ENCODE results near the gene DCTN5.

Gene DCTN5

DNA sequence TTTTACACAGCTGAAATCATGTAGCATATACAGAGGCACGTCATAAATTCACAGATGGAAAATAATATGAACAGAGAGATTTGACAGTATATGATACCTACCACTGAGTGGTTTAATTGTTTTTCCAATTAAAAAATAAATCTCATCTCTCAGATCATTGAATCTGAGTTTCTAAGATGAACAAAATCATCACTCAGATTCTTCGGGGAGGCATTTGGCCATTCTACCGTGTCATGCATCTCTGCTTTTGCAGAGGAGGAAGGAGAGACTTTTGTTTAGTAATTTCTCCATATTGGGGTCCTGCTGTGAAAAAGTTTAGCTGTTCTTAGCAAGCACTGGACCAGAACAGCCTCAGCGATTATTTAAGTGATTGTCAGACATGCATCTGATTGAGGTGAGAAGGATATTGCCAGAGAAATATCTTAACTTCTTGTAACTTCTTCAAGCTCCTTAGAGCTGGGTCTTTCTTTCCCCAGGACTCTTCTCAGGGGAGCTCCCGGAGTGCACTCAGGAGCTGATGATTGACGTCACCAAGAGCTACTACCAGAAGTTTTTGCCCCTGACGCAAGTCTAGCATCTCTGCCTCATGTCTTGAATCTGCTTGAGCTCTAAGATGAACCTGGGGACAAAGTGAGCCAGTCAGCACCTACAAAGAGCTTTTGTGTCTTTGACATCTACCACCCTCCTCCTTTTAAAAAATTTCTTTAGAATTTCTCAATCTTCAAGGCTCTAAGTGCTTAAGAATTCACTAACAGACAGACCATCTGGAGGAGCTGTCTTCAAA is 25.5 kb downstream of the DCTN5 start:
- FAIRE-seq = no peak

DNA sequence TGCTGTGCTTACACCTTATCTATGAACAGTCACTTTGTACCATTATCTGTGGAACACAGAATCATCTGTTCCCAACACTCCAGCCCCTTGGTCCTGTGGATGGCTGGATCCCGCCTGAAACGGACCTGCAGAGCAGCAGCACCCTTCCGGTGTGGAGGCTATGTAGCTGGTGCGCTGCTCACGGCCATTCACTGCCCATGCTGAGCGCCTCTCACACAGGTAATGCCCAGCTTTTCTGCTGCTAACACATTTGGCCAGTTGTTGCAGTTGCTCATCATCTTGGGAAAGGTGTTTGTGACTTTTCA is 26.0 kb downstream of the DCTN5 start:
- FAIRE-seq = no peak

DNA sequence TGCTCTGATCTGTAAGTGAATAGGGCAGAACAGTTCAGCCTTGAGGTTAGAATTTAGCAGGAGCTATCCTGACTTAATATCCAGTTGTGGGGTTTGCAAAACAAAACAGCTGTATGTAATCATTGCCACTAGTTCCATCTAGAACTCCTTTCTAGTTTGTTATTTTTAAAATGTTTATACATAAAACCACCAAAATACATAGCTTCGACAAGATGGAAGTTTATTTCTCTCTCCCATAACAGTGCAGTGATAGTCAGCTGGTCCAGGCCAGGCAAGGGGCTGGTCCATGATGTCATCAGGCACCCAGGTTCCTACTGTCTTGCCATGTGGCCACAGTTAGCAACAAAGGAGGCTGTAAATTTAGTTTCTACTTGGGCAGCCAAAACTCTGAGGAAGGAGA is 27.0 kb downstream of the DCTN5 start:
- no peak for FAIRE-seq

DNA sequence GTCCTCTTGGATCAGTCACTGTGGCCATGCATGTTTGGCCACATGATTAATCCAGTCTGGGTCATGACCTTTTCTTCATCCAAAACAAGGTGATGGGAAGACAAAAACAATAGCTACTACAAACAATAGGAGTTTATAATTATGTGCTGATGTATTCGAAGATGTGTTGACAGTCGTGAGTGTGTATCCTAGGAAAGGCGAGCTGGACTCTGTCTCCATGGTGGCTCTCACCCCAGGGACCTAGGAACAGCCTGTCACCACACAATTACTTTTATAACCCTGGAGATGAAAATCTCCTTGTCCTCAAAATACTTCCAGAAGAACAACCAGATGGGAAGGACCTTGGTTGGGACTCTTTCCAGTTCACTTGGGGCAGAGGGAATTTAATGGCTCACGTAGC is 27.6 kb downstream of the DCTN5 start:
- FAIRE-seq = no peak

DNA sequence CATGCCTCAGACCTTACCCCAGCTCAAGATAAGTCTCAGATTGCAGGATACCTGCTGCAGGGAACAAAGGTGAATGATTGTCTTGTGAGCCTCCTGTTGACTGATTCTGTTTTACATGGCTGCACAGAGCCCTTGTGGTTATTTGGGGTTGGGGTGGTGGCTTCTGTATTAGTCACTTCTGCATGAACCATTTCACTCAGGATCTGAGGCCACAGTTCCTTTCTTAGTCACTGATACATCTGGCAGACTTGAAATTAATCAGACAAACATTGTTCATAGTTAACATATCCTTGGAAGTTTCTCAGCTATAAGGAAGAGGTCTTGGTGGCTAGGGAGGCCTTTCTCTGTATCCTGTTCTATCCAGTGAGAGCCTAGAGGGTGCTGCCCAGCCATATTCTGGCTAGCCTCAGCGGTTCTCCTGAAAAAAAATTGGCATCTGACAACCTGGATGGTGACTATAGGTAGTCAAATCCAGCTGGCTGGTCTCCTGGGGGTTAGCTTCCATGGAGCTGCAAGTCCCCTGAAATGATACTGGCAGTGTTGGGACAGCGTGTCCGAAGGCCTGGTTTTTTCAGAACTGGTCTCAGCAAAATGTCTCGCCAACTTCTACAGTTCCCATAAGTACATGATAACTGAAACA is 29.0 kb downstream of the DCTN5 start:
- no peak for FAIRE-seq

DNA sequence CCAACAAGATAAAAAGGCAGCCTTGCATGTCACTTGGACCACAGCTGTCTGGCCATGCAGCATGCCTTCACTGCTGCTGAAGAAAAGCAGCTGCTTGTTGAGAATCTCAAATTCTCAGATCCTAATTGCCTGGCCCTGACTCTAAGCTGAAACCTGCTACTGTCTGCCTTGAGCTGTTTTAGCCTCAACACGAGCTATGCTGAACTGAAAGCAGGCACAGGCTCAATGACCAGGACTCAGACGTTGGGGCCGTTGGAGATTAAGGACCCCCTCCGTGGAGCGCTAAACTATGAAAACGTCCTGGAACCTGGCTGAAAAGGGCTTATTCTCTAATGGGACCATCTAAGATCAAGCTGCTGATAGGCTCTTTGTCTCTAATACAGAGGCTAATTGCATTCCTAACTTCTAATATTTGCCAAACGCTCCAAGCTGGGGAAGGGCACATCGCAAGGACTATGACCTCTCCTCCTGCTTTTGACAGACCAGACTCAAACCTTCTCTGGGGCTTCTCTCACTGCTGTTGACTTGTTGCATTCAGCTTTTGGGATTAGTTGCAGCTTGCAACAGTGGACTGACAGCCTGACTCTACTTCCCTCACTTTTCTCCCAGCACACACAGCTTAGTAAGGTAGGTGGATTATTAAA is 32.8 kb downstream of the DCTN5 start:
- FAIRE-seq = no peak

DNA sequence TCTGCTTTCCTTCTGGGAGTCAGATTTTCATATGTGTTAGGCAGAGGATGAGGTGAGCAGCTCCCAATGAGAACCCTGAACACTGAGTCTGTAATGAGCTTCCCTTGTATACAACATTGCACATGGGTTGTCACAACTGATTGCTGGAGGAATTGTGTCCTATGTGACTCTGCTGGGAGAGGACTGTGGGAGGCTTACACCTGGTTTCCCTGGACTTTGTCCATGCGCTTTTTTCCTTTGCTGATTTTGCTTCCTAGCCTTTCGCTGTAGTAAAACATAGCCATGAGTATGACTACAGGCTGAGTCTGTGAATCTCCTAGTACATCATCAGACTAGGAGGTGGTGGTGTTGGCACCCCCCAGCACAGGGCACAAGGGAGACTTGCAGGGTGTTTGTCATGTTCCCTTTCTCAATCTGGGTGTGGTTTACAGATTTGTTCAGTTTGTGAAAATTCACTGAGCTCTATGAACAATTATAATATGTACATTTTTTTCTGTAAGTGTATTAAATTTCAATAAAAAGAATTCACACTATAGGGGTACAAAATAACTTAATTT is 35.7 kb downstream of the DCTN5 start:
- FAIRE-seq = no peak

DNA sequence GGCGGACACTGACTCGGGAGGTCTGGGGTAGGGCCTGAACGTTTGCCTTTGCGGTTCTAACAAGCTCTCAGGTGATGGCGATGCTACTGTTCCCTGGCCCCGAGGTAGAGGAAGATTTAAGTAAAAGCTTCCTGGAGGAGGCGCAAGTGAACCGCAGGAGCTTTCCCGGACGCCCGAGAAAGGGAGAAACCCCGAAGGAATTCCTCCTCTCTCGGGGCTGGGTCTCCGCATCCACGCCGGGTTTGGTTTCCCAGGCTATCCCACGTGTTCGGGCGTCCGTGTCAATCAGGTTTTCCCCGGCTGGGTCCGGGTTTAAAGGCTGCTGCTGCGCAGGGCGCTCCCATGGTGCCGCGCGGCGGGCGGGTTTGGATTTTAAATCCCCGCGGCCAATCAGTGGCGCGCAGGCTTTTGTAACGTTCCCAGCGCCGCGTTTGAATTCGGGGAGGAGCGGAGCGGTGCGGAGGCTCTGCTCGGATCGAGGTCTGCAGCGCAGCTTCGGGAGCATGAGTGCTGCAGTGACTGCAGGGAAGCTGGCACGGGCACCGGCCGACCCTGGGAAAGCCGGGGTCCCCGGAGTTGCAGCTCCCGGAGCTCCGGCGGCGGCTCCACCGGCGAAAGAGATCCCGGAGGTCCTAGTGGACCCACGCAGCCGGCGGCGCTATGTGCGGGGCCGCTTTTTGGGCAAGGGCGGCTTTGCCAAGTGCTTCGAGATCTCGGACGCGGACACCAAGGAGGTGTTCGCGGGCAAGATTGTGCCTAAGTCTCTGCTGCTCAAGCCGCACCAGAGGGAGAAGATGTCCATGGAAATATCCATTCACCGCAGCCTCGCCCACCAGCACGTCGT is 37.4 kb downstream of the DCTN5 start, which contains the start of gene PLK1:
PLK1 (plus strand) TSS at position 460 of the 844 bp plus-strand sequence; CDS start at position 504, 44 bp downstream.
- FAIRE-seq = peak; percentile 49

DNA sequence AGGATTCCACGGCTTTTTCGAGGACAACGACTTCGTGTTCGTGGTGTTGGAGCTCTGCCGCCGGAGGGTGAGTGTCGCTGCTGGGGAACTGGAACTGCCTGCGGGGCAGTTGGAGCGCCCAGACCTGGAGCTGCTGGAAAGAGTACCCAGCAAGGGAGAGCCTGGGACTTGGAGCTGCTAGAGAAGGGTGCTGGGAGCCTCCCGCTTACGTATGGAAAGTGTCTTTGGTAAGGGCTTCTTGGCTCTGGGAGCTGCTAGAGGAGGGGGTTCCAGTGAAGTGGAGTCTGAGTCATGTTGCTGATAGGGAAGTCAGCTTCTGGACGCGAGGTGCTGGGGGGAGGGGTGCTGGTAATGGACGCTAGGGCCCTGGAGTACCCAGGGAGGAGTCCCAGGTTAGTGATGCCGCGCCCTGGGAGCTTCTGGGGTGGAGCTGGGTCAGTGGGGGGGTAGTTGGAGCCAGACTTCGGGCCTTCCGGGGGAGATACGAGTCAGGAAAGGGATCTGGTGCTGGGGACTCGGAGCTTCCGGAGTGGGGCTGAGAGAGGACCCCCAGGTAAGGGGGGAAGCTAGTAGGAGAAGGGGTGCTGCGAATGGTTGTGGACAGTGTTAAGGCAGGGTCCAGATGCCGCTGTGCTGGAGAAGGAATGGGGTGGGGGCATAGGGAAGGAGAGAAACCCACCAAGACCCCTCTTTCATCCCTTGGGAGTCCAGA is 38.2 kb downstream of the DCTN5 start:
- FAIRE-seq = no peak

DNA sequence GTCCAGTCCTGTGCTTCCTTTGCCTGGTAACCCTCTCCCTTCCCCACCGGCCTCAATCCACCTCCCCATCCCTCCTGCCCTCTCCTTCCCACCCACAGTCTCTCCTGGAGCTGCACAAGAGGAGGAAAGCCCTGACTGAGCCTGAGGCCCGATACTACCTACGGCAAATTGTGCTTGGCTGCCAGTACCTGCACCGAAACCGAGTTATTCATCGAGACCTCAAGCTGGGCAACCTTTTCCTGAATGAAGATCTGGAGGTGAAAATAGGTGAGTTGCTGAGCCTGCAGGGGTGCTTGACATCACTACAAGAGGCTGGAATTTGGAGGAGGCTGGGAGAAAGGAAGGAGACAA is 38.7 kb downstream of the DCTN5 start:
- no peak for FAIRE-seq

DNA sequence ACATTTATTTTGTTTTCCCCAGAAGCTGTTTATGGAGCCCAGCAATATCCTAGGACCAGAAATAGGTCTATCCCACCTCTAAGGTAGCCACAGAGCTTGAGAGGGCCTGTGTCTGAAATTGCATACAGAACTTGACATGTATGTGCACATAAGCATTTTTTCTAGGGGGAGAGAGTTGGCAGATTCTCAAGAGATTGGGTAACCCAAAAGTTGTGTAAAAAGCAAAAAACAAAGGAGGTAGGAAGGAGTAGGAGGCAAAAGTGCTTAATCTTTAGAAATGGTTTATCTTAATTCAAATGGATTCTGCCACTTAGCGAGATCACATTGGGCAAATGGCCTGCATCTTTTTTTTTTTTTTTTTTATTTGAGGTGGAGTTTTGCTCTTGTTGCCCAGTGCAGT is 40.9 kb downstream of the DCTN5 start:
- no peak for FAIRE-seq

DNA sequence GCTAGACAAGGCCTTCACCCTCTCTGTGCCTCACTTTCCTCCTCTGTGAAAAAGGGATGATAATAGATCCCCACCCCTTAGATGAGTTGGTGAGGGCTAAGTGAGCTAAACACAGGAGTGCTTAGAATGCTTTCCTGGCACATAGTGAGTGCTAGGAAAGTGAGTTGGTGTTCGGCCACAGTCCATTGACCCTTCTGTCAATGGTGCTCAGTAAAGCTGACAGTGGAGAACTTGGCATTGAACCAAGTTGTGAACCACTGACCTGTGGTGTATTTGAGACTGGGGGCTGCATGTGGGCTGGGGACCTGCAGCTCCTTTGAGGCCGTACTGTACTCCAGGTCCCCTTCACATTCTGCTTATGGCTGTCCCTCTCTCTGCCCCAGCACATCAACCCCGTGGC is 42.2 kb downstream of the DCTN5 start:
- FAIRE-seq = no peak

DNA sequence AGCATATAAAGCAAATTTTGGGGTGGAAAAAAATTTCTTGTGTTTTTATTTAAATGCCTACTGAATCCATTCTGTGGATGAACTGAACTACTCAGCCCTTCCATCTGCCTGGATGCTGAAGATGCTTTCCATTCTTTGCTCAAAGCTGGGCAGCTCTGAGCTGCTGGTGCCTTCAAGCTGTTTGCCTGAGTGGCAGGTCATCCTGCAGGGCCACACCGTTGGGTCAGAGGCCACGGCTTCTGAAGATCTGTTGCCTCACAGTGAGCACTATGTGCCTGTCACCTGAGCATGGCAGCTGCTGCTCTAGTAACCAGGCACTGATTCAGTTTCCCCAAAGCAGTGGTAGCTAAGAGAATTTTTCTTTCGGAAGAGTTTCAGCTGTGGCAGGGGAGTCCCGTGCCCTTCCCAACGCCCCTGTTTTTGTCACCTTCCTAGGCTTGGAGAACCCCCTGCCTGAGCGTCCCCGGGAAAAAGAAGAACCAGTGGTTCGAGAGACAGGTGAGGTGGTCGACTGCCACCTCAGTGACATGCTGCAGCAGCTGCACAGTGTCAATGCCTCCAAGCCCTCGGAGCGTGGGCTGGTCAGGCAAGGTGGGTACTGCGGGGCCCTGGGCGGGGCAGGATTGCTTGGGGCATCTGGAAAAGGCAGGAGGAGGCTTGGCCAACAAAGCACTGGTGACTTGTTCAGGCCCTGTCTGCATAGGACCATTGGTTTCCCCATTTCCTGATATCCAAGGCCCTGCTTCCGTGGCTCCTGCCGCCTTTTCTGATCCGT is 46.0 kb downstream of the DCTN5 start:
- FAIRE-seq = no peak

DNA sequence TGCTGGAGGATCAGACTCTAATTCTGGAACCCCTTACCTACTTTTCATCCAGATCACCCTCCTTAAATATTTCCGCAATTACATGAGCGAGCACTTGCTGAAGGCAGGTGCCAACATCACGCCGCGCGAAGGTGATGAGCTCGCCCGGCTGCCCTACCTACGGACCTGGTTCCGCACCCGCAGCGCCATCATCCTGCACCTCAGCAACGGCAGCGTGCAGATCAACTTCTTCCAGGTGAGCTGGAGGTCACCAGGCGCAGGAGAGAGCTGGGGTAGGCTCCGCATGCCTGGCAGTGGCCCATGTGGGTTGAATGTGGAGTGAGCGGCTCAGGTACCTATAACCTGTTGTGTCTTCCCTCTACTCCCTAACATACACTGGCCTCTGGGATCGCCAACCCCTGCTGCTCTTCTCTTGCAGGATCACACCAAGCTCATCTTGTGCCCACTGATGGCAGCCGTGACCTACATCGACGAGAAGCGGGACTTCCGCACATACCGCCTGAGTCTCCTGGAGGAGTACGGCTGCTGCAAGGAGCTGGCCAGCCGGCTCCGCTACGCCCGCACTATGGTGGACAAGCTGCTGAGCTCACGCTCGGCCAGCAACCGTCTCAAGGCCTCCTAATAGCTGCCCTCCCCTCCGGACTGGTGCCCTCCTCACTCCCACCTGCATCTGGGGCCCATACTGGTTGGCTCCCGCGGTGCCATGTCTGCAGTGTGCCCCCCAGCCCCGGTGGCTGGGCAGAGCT is 48.3 kb downstream of the DCTN5 start:
- no peak for FAIRE-seq

DNA sequence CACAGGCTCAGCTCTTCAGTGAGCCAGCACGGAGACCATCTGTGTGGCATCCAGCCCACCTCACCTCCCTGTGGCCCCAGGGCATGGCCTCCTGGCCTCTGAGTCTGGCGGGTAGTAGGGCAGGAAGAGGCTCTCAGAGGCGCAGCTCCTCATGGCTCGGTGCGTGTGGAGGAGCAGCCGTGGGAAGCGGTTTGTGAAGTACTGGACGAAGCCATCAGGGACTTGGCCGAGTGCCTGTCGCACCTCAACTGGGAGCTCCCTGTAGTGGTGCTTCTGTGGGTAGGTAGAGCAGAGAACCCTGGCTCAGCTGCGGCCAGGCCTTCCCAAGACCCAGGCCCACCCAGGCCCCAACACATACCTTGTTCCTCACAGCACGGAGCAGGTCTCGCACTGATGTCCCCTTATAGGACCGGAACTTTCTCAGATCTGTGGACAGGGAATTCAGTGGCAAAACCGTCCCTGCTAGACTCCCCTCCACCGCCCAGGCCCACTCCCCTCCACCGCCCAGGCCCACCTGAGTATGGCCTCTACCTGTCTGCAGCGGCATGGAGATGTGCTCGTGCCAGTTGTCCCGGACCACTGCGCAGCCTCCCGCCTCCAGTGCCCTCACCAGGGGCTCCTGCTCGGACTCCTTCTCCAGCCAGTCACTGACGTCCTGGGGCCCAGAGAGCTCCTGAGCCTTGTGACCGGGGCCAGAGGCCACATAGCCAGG is 49.7 kb downstream of the DCTN5 start:
- FAIRE-seq = no peak

DNA sequence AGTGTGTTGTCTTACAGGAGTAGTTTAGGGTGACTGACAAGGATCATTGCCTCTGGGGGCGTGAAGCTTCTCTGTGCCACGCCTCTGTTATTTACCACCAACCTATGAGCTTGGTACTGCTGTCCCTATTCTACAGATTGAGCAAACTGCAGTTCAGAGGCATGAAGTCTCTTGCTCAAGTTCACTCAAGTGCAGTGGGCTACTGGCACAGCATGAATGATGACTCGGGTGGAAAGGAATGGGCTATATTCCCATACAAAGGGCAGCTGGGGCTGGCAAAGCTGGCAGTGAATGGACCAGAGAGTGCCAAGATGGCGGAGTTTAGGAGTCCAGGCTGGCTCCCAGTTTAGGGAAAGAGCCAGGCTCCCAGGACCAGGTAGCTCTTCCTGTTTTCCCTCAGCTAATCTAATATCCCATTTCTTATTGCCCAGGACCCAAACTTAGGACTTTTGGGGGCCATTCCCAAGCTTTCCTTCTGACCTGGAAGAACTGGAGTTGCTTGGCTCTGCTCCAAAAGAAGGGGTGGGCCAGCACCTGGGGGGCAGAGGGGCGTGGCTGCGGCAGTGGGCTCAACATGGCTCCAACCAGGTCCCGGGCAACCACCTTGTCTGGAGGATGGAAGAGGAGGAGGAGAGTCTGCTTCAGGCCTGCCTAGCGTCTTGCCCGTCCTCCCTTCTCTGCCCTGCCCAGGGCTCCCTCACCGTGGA is 50.4 kb downstream of the DCTN5 start:
- FAIRE-seq = no peak

DNA sequence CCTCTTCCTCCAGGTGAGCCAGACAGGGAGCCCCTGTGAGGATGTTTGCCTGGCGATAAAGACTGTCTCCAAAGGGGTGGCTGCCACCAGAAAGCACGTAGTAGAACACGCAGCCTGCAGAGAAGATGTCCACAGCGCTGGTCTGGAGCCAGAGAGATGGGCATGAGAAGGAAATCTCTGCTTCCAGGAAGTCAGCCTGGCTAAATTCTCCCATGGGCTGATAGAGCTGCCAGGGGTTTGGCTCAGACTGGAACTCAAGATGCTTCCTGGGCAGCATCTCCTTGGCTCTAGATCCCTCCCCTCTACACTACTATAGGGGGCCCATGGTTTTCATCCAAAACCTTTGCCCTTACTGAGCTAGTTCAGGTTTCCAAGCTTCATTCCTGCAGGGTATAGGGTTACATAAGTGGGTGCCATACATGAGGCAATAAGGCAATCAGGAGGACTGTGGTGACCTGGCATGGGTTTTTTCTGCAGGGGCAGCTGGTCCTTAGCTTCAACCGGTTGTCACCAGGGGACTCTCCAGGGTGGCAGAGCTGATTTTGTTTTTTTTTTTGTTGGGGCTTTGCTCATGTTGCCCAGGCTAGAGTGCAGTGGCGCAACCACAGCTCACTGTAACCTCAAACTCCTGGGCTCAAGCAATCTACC is 51.0 kb downstream of the DCTN5 start:
- no peak for FAIRE-seq

DNA sequence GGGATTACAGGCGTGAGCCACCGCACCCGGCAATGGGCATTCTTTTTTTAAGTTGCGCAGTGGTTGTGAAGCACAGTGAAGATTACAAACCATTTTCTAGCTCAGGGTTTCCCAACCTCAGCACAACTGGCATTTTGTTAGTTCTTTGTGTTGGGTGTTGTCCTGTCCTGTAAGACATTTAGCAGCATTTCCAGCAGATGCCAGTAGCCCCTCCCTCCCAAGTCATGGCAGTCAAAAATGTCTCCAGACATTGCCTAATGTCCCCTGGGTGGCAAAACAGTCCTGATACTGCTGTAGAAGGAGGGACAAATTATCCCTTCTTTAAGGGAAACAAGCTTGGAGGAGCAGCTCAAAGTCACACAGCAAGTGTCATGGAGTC is 53.0 kb downstream of the DCTN5 start:
- FAIRE-seq = no peak

All from A204.1 (cell line).